K562 treated with DMSO at 1 percent for 12 hours (cell line): ENCODE measurements around the gene SSMEM1. TPM values are rescaled to one million over a fixed set of nuclear protein-coding genes. Genes with fewer than 3 reads are reported as not detected.

ENCODE experiments used
- total RNA-seq: library from RNA; unstranded; fragments of 300-600 nt; gene quantifications from 2 replicates; pipeline ENCODE4 v1.2.3, GENCODE V29; 2022; ENCODE audit not compliant: insufficient read depth

The SSMEM1 gene, protein sequence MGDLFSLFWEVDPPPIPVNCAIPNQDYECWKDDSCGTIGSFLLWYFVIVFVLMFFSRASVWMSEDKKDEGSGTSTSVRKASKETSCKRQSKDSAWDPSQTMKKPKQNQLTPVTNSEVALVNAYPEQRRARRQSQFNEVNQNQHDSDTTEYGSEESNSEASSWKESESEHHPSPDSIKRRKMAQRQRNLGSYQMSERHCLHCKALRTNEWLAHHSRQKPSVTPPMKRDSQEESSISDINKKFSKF
- total RNA-seq = not detected in 2 replicates

DNA sequence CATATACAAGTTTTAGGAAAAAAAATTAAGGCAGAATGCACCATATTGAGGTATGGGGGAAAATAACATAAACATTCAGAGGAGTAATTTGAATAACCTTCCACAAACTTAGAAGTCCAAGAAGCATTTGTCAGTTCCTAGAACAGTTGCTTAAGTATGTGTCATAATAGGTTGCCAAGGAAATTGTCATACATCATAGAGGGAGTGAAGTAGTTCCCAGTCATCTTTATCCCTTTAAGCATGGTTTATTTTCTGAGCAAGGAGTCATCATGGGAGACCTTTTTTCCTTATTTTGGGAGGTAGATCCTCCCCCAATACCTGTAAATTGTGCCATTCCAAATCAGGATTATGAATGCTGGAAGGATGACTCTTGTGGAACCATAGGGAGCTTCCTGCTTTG, at the start of gene SSMEM1:
Gene SSMEM1 (plus strand): TSS at position 219 of the 400 bp plus-strand sequence. CDS start 51 bp downstream, at position 270.

DNA sequence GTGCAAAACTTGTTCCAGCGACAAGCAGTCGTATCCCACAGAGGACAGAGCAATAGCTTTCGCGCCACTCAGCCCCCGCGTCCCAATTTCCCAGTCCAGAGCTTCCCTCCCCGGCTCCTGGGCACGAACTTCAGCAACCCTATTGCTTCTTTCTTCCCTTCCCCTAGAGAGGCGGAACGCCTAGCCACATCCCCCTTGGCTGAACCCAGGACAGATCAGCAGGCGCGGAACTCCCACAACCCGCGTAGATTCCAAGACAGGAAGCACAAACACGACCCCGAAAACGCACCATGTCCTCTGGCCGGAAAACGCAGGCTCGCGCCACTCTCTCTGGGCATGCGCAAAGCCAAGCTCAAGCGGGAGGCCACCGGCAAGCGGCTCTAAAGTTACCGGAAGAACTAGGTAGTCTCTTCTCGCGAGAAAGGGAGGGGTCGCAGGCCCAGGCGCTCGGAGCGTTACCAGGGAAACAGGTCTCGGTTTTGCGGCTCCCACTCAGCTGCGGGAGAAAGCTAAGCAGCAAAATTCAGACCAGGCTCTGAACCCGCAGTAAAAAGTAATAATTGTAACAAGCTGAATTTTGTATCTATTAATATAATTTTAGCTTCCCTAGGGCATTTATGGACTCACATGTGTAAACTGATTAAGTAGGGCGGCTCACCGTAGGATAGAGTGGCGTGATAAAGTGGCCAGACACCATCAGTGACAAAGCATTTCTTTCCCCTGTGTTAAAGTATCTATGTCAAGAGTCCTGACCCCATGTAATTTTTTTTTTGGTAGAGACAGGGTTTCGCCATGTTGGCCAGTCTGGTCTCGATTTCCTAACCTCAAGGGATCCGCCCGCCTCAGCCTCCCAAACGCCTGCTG, 2.3 kb upstream of the SSMEM1 start, which contains the start of gene TMEM209:
Gene TMEM209 (minus strand): TSS at position 323 of the 864 bp plus-strand sequence. CDS start 31 bp downstream, at position 292.

Other genes starting within 250 kb of the SSMEM1 start
- gene ZC3HC1, start 156.5 kb upstream of the SSMEM1 start, total RNA-seq = 34.9 and 48.7 TPM in 2 replicates
- gene KLHDC10, start 137.3 kb upstream of the SSMEM1 start, total RNA-seq = 6.2 and 25.8 TPM in 2 replicates
- gene TMEM209, start 2.5 kb upstream of the SSMEM1 start, total RNA-seq = 12.7 and 40.2 TPM in 2 replicates
- not detected in 2 replicates for gene CPA2, start 59.0 kb downstream of the SSMEM1 start, total RNA-seq
- gene CPA4, start 85.3 kb downstream of the SSMEM1 start, total RNA-seq = not detected in 2 replicates
- gene CPA5, start 137.0 kb downstream of the SSMEM1 start, total RNA-seq = 0.64 TPM in 1 of 2 replicates, not detected in the other
- not detected in 2 replicates for gene CPA1, start 172.6 kb downstream of the SSMEM1 start, total RNA-seq
- gene CEP41, start 233.2 kb downstream of the SSMEM1 start, total RNA-seq = 2.5 and 5.3 TPM in 2 replicates